LNCaP clone FGC (cell line): Measurements from ENCODE around the gene METTL24.

Experiments
- DNase-seq: peaks from one replicate; pipeline ENCODE4 v3.0.0-alpha.2; 2011; ENCODE audit warnings: low read depth
- H3K4me3 ChIP-seq: 2 replicates; pipeline ENCODE4 v1.5.1; 2011; ENCODE audit warnings: mild to moderate bottlenecking, low read depth, low read length, control low read depth
- TF ChIP-seq, protein P1 (sequence below): IDR thresholded peaks from 2 replicates; pipeline ENCODE4 v1.5.1; 2012; ENCODE audit warnings: mild to moderate bottlenecking; ENCODE audit not compliant: control insufficient read depth, insufficient read depth; ENCODE audit errors: extremely low read depth

The METTL24 gene

DNA sequence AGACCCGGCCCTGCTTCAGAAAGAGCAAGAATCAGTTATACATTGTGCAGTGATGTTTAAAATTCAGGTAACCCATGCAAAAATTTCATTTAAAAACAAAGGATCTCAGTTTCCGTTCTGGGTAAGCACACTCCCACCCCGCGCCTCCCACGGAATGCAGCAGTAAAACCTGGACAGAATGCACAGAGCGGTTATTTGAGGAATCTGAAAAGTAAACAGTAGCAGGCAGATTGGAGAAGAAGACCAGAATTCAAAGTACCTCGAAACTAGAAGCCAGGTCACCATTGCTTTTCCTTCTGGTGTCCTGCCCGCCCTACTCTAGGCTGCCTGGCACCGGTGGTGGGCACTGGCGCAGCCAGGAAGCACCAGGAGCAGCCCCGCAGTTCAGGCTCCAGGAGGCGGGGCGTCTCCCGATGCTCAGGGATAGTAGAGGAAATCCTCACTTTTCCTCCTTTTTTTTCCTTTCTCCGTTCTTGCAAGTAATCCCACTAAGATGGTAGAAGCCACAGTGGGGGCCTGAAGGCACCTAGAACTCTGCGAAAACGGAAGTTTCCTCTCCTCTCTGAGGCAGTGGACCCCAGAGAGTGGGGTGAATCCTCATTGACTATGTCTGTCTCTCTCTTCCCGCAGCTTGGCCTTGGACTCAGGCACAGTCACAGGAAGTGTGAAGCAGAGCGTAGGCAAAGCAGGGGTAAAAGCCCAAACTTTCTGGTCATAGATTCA, 28.3 kb downstream of the METTL24 start:
- no peak overlapping the region for H3K4me3 ChIP-seq
- TF ChIP-seq, protein P1, sequence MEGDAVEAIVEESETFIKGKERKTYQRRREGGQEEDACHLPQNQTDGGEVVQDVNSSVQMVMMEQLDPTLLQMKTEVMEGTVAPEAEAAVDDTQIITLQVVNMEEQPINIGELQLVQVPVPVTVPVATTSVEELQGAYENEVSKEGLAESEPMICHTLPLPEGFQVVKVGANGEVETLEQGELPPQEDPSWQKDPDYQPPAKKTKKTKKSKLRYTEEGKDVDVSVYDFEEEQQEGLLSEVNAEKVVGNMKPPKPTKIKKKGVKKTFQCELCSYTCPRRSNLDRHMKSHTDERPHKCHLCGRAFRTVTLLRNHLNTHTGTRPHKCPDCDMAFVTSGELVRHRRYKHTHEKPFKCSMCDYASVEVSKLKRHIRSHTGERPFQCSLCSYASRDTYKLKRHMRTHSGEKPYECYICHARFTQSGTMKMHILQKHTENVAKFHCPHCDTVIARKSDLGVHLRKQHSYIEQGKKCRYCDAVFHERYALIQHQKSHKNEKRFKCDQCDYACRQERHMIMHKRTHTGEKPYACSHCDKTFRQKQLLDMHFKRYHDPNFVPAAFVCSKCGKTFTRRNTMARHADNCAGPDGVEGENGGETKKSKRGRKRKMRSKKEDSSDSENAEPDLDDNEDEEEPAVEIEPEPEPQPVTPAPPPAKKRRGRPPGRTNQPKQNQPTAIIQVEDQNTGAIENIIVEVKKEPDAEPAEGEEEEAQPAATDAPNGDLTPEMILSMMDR: no peak
- no peak for DNase-seq

DNA sequence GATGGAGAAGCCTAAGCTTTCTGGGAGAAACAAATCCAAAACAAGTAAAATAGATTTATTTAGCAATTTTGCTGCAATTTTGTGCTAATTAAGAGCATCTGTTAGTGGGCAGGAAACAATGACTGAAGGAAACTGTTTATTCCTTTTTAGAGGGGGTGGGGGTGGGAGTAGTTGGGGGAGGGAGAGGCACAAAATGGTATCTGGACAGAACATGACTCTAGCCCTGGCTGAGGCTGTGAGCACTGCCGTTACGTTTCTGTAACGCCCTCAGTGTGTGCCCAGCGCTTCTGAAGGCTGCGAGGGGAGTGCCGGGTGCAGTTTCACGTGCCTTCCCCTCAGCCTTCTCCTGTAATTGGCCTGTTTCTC, 28.8 kb downstream of the METTL24 start:
- TF ChIP-seq, protein P1: no peak
- no peak for DNase-seq
- H3K4me3 ChIP-seq: no peak overlapping the region

DNA sequence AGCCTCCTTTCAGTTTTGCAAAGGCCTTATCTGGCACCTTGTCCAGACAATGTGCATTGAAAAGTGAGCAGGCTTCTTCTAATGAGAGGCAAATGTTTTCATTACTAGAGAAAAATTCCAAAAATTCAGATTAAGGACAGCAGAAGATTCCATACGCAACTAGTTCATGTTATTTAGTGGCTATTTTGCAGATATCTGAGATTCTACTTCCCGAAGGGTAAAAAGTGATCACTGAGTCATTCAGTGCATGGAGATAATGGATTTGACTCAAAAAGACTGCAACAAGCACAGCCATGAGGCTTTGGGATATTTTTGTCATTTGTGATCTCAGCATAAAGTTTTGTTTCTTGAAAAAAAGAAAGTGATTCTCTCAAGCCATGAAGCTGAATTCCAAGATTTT, 29.9 kb downstream of the METTL24 start:
- no peak for DNase-seq
- TF ChIP-seq, protein P1: no peak
- H3K4me3 ChIP-seq: no peak overlapping the region

DNA sequence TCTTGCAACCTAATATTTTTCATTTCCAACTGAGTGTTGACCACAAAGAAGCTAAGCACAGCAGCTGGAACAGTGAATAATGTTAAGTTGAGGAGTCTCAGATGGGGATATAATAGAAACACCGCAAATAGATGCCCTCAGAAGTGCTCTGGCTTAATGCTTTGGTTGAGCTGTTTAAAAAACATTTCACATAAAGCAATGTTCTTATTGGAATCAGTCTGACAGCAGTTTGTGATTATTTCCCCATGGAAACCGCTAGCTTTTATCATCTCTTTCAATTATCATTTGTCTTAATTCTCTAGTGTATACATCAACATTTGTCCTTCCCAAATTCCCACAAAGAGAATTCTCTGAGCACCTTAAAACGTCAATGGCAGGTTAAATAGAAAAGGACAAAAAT, 30.8 kb downstream of the METTL24 start:
- no peak for DNase-seq
- H3K4me3 ChIP-seq: no peak overlapping the region
- TF ChIP-seq, protein P1: no peak

DNA sequence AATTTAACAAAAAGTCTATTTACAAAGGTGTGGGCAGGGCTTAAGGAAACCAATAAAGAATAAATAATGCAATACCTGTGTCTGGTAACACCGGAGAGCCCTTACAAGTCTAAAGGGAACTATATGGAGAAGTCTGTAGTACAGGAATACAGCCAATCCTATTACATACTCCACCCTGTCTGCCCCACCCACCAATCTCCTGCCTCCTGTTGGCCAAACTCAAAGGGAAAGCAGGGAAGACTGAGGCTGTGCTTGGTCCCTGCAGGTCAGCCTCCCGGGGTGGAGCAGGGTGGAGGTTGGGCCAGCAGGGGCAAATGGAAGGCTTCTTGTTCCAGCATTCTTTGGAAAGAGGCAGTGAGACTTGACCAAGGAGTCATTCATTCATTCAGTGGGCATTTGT, 31.5 kb downstream of the METTL24 start:
- H3K4me3 ChIP-seq: no peak overlapping the region
- DNase-seq: no peak
- TF ChIP-seq, protein P1: no peak

DNA sequence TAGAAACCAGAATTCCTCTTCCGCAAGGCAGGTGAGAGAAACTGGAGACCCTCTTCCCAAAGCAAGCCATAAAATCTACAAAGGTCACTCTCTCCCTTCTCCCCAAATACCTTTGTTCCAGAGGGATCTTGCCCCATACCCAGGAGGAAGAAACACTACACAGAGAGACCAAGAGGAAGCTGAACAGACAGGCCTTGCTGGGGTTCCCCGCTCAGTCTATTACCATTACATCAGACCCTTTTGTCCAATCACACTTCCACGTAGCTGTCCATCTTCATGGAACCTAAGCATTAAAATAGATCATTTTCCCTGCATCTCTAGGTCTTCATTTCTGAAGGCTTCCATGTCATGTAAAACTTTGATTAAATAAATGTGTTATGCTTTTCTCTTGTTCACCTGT, 32.1 kb downstream of the METTL24 start:
- no peak for DNase-seq
- TF ChIP-seq, protein P1: no peak
- no peak overlapping the region for H3K4me3 ChIP-seq

DNA sequence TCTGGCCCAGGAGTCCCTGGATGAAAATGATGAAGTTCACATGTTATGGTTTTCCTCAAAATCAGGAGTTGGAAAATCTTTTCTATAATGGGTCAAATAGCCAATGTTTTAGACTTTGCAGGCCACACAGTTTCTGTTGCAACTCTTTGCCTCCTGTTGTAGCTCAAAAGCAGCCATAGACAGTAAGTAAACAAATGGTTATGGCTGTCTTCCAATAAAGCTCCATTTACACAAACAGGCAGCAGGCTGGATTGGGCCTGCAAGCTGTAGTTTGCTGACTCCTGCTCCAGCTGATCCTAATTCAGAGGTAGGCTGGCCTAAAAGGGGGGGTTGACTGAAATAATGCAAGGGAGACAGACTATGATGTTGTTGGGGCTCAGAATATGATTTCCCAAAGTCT, 33.0 kb downstream of the METTL24 start:
- no peak overlapping the region for H3K4me3 ChIP-seq
- TF ChIP-seq, protein P1: no peak
- DNase-seq: peak; percentile 66
